ENCODE results near the gene PTPRG.

PTPRG gene

DNA sequence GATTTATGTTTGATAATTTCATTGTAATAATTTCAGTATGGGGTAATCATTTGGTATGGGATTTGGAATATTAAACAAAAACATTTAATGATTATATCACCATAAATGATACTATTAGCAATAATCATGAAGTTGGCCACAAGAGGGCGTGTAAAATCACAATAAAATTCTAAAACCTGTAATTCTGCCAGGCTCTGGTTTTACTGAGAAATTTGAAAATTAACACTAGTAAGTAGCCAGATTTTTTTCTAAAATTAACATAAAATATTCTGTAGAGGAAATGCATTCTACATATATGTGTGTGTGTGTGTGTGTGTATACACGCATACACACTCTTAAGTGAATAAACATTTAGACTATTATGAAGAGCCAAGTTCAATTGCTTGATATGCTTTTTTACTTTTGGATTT lies 771.5 kb downstream of the PTPRG start:
- DNase-seq: no peak

DNA sequence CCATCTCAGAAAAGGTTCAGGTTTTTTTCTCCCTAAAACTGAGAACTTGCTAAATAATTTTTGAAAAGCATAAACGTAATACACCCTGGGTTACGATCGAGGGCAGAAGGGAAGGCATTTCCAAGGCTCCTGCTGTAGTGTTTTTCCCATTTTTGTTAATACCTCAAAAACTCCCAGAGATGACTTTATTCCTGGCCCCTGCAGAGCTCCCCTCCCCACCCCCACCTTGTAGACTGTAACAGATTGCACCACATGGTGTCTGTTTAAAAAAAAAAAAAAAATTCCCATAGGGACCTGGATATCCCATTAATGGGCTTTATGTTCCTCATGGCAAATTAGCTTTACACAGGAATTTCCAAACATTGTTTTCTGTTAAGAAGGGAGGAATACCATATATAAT lies 773.8 kb downstream of the PTPRG start:
- DNase-seq: no peak

DNA sequence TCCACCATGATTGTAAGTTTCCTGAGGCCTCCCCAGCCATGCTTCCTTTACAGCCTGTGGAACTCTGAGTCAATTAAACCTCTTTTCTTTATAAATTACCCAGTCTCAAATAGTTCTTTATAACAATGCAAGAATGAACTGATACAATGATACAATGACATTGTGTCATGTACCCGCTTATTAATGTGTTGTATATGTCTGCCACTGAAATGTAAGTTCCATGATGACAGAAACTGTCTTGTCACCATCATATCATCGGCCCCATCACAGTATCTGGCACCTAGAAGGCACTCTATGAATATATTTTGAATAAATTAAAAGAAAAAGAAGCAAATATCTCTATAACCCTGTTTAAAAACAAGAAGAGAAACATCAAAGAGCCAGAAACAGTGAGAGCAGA lies 782.4 kb downstream of the PTPRG start:
- no peak for DNase-seq

Measured in MV-4-11 (cell line).